Activated T-helper 1 cell treated with anti-CD3 and anti-CD28 coated beads, Interleukin-12 subunit alpha, Interleukin-12 subunit beta, Interleukin-2, Interleukin-4 antibody, amounts not matched to agents 30 ng/mL and 10 ng/mL and 1 ng/mL, durations not matched to agents 14 hours and 24 hours and 36 hours (primary cell): ENCODE data around the gene HUS1B. TPM values are rescaled to one million over a fixed set of nuclear protein-coding genes. Genes with fewer than 3 reads are reported as not detected.

Experiments
- DNase-seq: peaks from one replicate; pipeline ENCODE4 v3.0.0; 2021; ENCODE audit warnings: low spot score
- H3K27ac Mint-ChIP-seq: one replicate; pipeline ENCODE4 v1.8.0; 2021; ENCODE audit warnings: mild to moderate bottlenecking, mixed read lengths
- H3K27me3 Mint-ChIP-seq: one replicate; pipeline ENCODE4 v1.8.0; 2022; ENCODE audit warnings: mild to moderate bottlenecking, moderate library complexity, mixed read lengths; ENCODE audit not compliant: insufficient read depth
- H3K36me3 Mint-ChIP-seq: one replicate; pipeline ENCODE4 v1.8.0; 2021; ENCODE audit warnings: low read depth, mixed read lengths
- H3K4me1 Mint-ChIP-seq: one replicate; pipeline ENCODE4 v1.8.0; 2021; ENCODE audit warnings: low read depth, mixed read lengths
- H3K4me3 Mint-ChIP-seq: one replicate; pipeline ENCODE4 v1.8.0; 2021; ENCODE audit warnings: mild to moderate bottlenecking, moderate library complexity, mixed read lengths
- H3K9me3 Mint-ChIP-seq: one replicate; pipeline ENCODE4 v1.8.0; 2021; ENCODE audit warnings: mixed read lengths
- intact Hi-C: fragments of 100-400 bp; cut with micrococcal nuclease; formaldehyde crosslinking; loops from one replicate; pipeline ENCODE4 v1.15.1; 2024
- total RNA-seq: library from RNA; stranded (reverse); gene quantifications from 2 replicates; pipeline ENCODE4 v1.2.3, GENCODE V29; 2022

The HUS1B gene
- total RNA-seq, 1 donor from 2014 or later: 2.8 TPM

GRCh38 chr6:692356-692851 is 35.5 kb upstream of the HUS1B start:
- no peaks in the 10 kb centered on the region for H3K27me3 Mint-ChIP-seq
- H3K4me1 Mint-ChIP-seq: peaks cover 31% of the 10 kb centered on the region
- DNase-seq: peak; percentile 80
- peak overlapping the region; percentile 95 for H3K4me3 Mint-ChIP-seq
- no peaks in the 10 kb centered on the region for H3K9me3 Mint-ChIP-seq
- H3K36me3 Mint-ChIP-seq: peaks cover 9% of the 10 kb centered on the region
- intact Hi-C loops: loop anchor here (1.0 to 5.0 kb wide), 6 partner anchors 65 to 467 kb away; no protein-coding TSS in a partner anchor
- H3K27ac Mint-ChIP-seq: peak overlapping the region; percentile 93

- Mint-ChIP-seq H3K27ac (no peak overlapping the region), H3K9me3 (no peaks in the 10 kb centered on the region), H3K27me3 (no peaks in the 10 kb centered on the region), H3K4me3 (no peak overlapping the region), H3K36me3 (peaks cover 10% of the 10 kb centered on the region), H3K4me1 (peaks cover 44% of the 10 kb centered on the region)
- no peak for DNase-seq
- intact Hi-C loops: no loop called here
Observed at GRCh38 chr6:689223-689622, 32.3 kb upstream of the HUS1B start.

- intact Hi-C loops: no loop called here
- Mint-ChIP-seq H3K4me1 (peaks cover 48% of the 10 kb centered on the region), H3K9me3 (no peaks in the 10 kb centered on the region)
Observed at GRCh38 chr6:686497-686896, 29.6 kb upstream of the HUS1B start.

GRCh38 chr6:684831-685636 is 28.1 kb upstream of the HUS1B start:
- no peak for DNase-seq
- peak overlapping the region; percentile 34 for H3K4me3 Mint-ChIP-seq
- no peaks in the 10 kb centered on the region for H3K27me3 Mint-ChIP-seq
- H3K9me3 Mint-ChIP-seq: no peaks in the 10 kb centered on the region
- H3K27ac Mint-ChIP-seq: peak overlapping the region; percentile 68
- intact Hi-C loops: loop anchor here (1.0 to 5.0 kb wide), 5 partner anchors 8 to 1857 kb away; partner anchors contain the start of genes EXOC2 and IRF4
- peaks cover 10% of the 10 kb centered on the region for H3K36me3 Mint-ChIP-seq
- peaks cover 44% of the 10 kb centered on the region for H3K4me1 Mint-ChIP-seq

More at GRCh38 chr6:686497-686896, 29.6 kb upstream of the HUS1B start:
- peaks cover 10% of the 10 kb centered on the region for H3K36me3 Mint-ChIP-seq
- no peak overlapping the region for H3K27ac Mint-ChIP-seq
- H3K27me3 Mint-ChIP-seq: no peaks in the 10 kb centered on the region
- H3K4me3 Mint-ChIP-seq: no peak overlapping the region
- no peak for DNase-seq

GRCh38 chr6:683742-684440 is 27.0 kb upstream of the HUS1B start:
- Mint-ChIP-seq H3K27me3 (no peaks in the 10 kb centered on the region), H3K36me3 (peaks cover 8% of the 10 kb centered on the region), H3K9me3 (no peaks in the 10 kb centered on the region), H3K27ac (peak overlapping the region; percentile 16), H3K4me1 (peaks cover 47% of the 10 kb centered on the region), H3K4me3 (peak overlapping the region; percentile 41)
- intact Hi-C loops: loop anchor here (2.0 to 5.0 kb wide), 3 partner anchors 193 to 1858 kb away; partner anchors contain the start of gene IRF4
- no peak for DNase-seq

- intact Hi-C loops: loop anchor here (5.0 kb wide), 1 partner anchor 1861 kb away; no protein-coding TSS in a partner anchor
- peaks cover 15% of the 10 kb centered on the region for H3K36me3 Mint-ChIP-seq
- H3K4me3 Mint-ChIP-seq: no peak overlapping the region
- H3K4me1 Mint-ChIP-seq: peaks cover 47% of the 10 kb centered on the region
- no peaks in the 10 kb centered on the region for H3K27me3 Mint-ChIP-seq
- H3K27ac Mint-ChIP-seq: no peak overlapping the region
- H3K9me3 Mint-ChIP-seq: no peaks in the 10 kb centered on the region
- DNase-seq: no peak
Observed at GRCh38 chr6:680666-681340, 23.9 kb upstream of the HUS1B start.

- Mint-ChIP-seq H3K27ac (no peak overlapping the region), H3K27me3 (no peaks in the 10 kb centered on the region), H3K4me1 (peaks cover 42% of the 10 kb centered on the region), H3K36me3 (peaks cover 13% of the 10 kb centered on the region), H3K4me3 (no peak overlapping the region), H3K9me3 (no peaks in the 10 kb centered on the region)
- intact Hi-C loops: loop anchor here (5.0 kb wide), 1 partner anchor 1862 kb away; no protein-coding TSS in a partner anchor
- DNase-seq: no peak
Observed at GRCh38 chr6:680251-680650, 23.4 kb upstream of the HUS1B start.

- Mint-ChIP-seq H3K27ac (no peak overlapping the region), H3K4me3 (no peak overlapping the region), H3K27me3 (no peaks in the 10 kb centered on the region), H3K36me3 (peaks cover 17% of the 10 kb centered on the region), H3K4me1 (peaks cover 43% of the 10 kb centered on the region), H3K9me3 (no peaks in the 10 kb centered on the region)
- intact Hi-C loops: no loop called here
- no peak for DNase-seq
Observed at GRCh38 chr6:679282-679681, 22.4 kb upstream of the HUS1B start.

- intact Hi-C loops: no loop called here
- Mint-ChIP-seq H3K36me3 (peaks cover 17% of the 10 kb centered on the region), H3K4me1 (peaks cover 36% of the 10 kb centered on the region), H3K4me3 (no peak overlapping the region), H3K27ac (no peak overlapping the region), H3K9me3 (no peaks in the 10 kb centered on the region), H3K27me3 (no peaks in the 10 kb centered on the region)
- DNase-seq: no peak
Observed at GRCh38 chr6:678520-678919, 21.6 kb upstream of the HUS1B start.

GRCh38 chr6:677919-678318 is 21.0 kb upstream of the HUS1B start:
- no peaks in the 10 kb centered on the region for H3K9me3 Mint-ChIP-seq
- no peaks in the 10 kb centered on the region for H3K27me3 Mint-ChIP-seq
- intact Hi-C loops: no loop called here
- no peak overlapping the region for H3K4me3 Mint-ChIP-seq
- no peak for DNase-seq
- H3K27ac Mint-ChIP-seq: no peak overlapping the region
- peaks cover 31% of the 10 kb centered on the region for H3K4me1 Mint-ChIP-seq
- peaks cover 17% of the 10 kb centered on the region for H3K36me3 Mint-ChIP-seq

- Mint-ChIP-seq H3K27me3 (no peaks in the 10 kb centered on the region), H3K9me3 (no peaks in the 10 kb centered on the region), H3K4me3 (no peak overlapping the region), H3K36me3 (peaks cover 21% of the 10 kb centered on the region), H3K4me1 (peaks cover 19% of the 10 kb centered on the region), H3K27ac (no peak overlapping the region)
- intact Hi-C loops: loop anchor here (1.0 to 2.0 kb wide), 2 partner anchors 14 to 39 kb away; no protein-coding TSS in a partner anchor
- no peak for DNase-seq
Observed at GRCh38 chr6:674956-675355, 18.1 kb upstream of the HUS1B start.

GRCh38 chr6:674406-674805 is 17.5 kb upstream of the HUS1B start:
- H3K27ac Mint-ChIP-seq: no peak overlapping the region
- no peak for DNase-seq
- peaks cover 13% of the 10 kb centered on the region for H3K4me1 Mint-ChIP-seq
- H3K27me3 Mint-ChIP-seq: no peaks in the 10 kb centered on the region
- intact Hi-C loops: loop anchor here (2.0 kb wide), 1 partner anchor 14 kb away; no protein-coding TSS in a partner anchor
- peaks cover 20% of the 10 kb centered on the region for H3K36me3 Mint-ChIP-seq
- no peaks in the 10 kb centered on the region for H3K9me3 Mint-ChIP-seq
- no peak overlapping the region for H3K4me3 Mint-ChIP-seq
